Fibroblast of mammary gland (primary cell): ENCODE data around the gene CSMD2.

ENCODE experiments used
- DNase-seq: peaks from one replicate; pipeline ENCODE4 v3.0.0-alpha.2; 2010; ENCODE audit warnings: low read depth
- H3K4me3 ChIP-seq: 2 replicates; pipeline ENCODE4 v1.5.1; 2011; ENCODE audit warnings: low read depth, mild to moderate bottlenecking, low read length, moderate library complexity; ENCODE audit not compliant: control insufficient read depth
- CTCF ChIP-seq: conservative IDR thresholded peaks from 2 replicates; pipeline ENCODE4 v1.5.1; 2011; ENCODE audit warnings: low read depth, low read length, inconsistent platforms; ENCODE audit not compliant: control insufficient read depth, insufficient read depth

CSMD2 gene

GRCh38 chr1:33624261-33624990 lies 540.6 kb downstream of the CSMD2 start:
- no peak for DNase-seq
- TF ChIP-seq CTCF = no peak
- H3K4me3 ChIP-seq = no peak overlapping the region

- H3K4me3 ChIP-seq = no peak overlapping the region
- no peak for TF ChIP-seq CTCF
- no peak for DNase-seq
Measured at GRCh38 chr1:33623811-33624210, 541.2 kb downstream of the CSMD2 start.

- no peak overlapping the region for H3K4me3 ChIP-seq
- TF ChIP-seq CTCF = no peak
Measured at GRCh38 chr1:33622757-33623156, 542.3 kb downstream of the CSMD2 start.

GRCh38 chr1:33618636-33619035 lies 546.4 kb downstream of the CSMD2 start:
- TF ChIP-seq CTCF = no peak

More at GRCh38 chr1:33622757-33623156, 542.3 kb downstream of the CSMD2 start:
- DNase-seq = no peak

GRCh38 chr1:33617451-33617850 lies 547.6 kb downstream of the CSMD2 start:
- no peak for TF ChIP-seq CTCF
- no peak overlapping the region for H3K4me3 ChIP-seq
- no peak for DNase-seq

More at GRCh38 chr1:33618636-33619035, 546.4 kb downstream of the CSMD2 start:
- no peak for DNase-seq
- H3K4me3 ChIP-seq = no peak overlapping the region

- H3K4me3 ChIP-seq = no peak overlapping the region
- no peak for DNase-seq
- no peak for TF ChIP-seq CTCF
Measured at GRCh38 chr1:33616780-33617179, 548.2 kb downstream of the CSMD2 start.
